IMR-90 (cell line): ENCODE data around the gene GMPR. TPM values are rescaled to one million over a fixed set of nuclear protein-coding genes. Genes with fewer than 3 reads are reported as not detected.

Experiments used
- ATAC-seq: fragments of 200-7000 bp; cut with Tn5 transposase; 2 replicates; pipeline ENCODE4 v1.9.1; 2020; ENCODE audit warnings: low read depth, mild to moderate bottlenecking, moderate library complexity
- BruUV-seq: library from RNA; stranded (reverse); fragments of 400-500 nt; replicated peaks from 2 replicates; lab custom pipeline; 2021; lab: Mats Ljungman, UMichigan
- CTCF ChIA-PET: fragments of 300-600 bp; formaldehyde crosslinking; extraction: SDS; loops from one replicate; lab custom pipeline; 2021; ENCODE audit warnings: antibody characterized with exemption; lab: Yijun Ruan, JAX
- POLR2A ChIA-PET: fragments of 300-600 bp; sonication (Branson Sonifier 250); formaldehyde crosslinking; loops from one replicate; lab custom pipeline; 2022; ENCODE audit warnings: antibody characterized with exemption; ENCODE audit not compliant: unreplicated experiment; lab: Charles Lee
- DNase-seq: peaks from one replicate; pipeline ENCODE4 v3.0.0; 2013
- H2AFZ ChIP-seq: replicated peaks from 2 replicates; pipeline ENCODE3; 2013; ENCODE audit warnings: low read length, mild to moderate bottlenecking; ENCODE audit not compliant: poor library complexity
- H2AK5ac ChIP-seq: 2 replicates; pipeline ENCODE4 v1.6.1; 2013; ENCODE audit warnings: low read depth, low read length, inconsistent platforms
- H2AK9ac ChIP-seq: replicated peaks from 2 replicates; pipeline ENCODE3; 2013; ENCODE audit warnings: mild to moderate bottlenecking, low read depth, low read length, moderate library complexity; ENCODE audit not compliant: poor library complexity
- H2BK120ac ChIP-seq: 2 replicates; pipeline ENCODE4 v1.6.1; 2013; ENCODE audit warnings: low read depth, low read length, inconsistent platforms
- H2BK15ac ChIP-seq: 3 replicates; pipeline ENCODE4 v1.6.1; 2013; ENCODE audit warnings: low read depth, low read length, inconsistent platforms
- H2BK20ac ChIP-seq: 2 replicates; pipeline ENCODE4 v1.6.1; 2013; ENCODE audit warnings: low read depth, mild to moderate bottlenecking, inconsistent platforms, low read length, moderate library complexity
- H2BK5ac ChIP-seq: 2 replicates; pipeline ENCODE4 v1.6.1; 2013; ENCODE audit warnings: mild to moderate bottlenecking, low read depth, low read length, inconsistent platforms; ENCODE audit not compliant: poor library complexity, severe bottlenecking
- H3K14ac ChIP-seq: replicated peaks from 2 replicates; pipeline ENCODE4 v1.6.1; 2013; ENCODE audit warnings: low read depth, low read length, inconsistent platforms
- H3K18ac ChIP-seq: 2 replicates; pipeline ENCODE4 v1.6.1; 2013; ENCODE audit warnings: low read depth, low read length, control low read depth
- H3K23ac ChIP-seq: 2 replicates; pipeline ENCODE4 v1.6.1; 2013; ENCODE audit warnings: low read depth, low read length, inconsistent platforms
- H3K27ac ChIP-seq: 2 replicates; pipeline ENCODE4 v1.5.1; 2013; ENCODE audit warnings: mild to moderate bottlenecking, control low read depth, low read length; ENCODE audit not compliant: insufficient read depth
- H3K27me3 ChIP-seq: 2 replicates; pipeline ENCODE4 v1.6.1; 2013; ENCODE audit warnings: low read length; ENCODE audit not compliant: control insufficient read depth, insufficient read depth
- H3K36me3 ChIP-seq: 2 replicates; pipeline ENCODE4 v1.6.1; 2013; ENCODE audit warnings: low read length, mixed read lengths; ENCODE audit not compliant: control insufficient read depth, insufficient read depth
- H3K4ac ChIP-seq: 2 replicates; pipeline ENCODE4 v1.6.1; 2013; ENCODE audit warnings: low read depth, low read length, inconsistent platforms
- H3K4me1 ChIP-seq: 2 replicates; pipeline ENCODE4 v1.6.1; 2013; ENCODE audit warnings: low read length, mixed read lengths; ENCODE audit not compliant: control insufficient read depth, insufficient read depth
- H3K4me2 ChIP-seq: 2 replicates; pipeline ENCODE4 v1.6.1; 2013; ENCODE audit warnings: low read depth, mild to moderate bottlenecking, control low read depth, low read length, moderate library complexity
- H3K4me3 ChIP-seq: 2 replicates; pipeline ENCODE4 v1.5.1; 2013; ENCODE audit warnings: low read depth, mild to moderate bottlenecking, control low read depth, low read length, moderate library complexity; ENCODE audit not compliant: insufficient read depth
- H3K56ac ChIP-seq: 2 replicates; pipeline ENCODE4 v1.6.1; 2013; ENCODE audit warnings: low read length, inconsistent platforms; ENCODE audit not compliant: insufficient read depth; ENCODE audit errors: extremely low read depth
- H3K79me1 ChIP-seq, 2 experiments: 2 replicates each; pipeline ENCODE4 v1.6.1; 2013; ENCODE audit warnings: low read length in 2 of 2, inconsistent platforms in 1 of 2, low read depth in 1 of 2
- H3K9ac ChIP-seq: 2 replicates; pipeline ENCODE4 v1.6.1; 2013; ENCODE audit warnings: low read depth, low read length, control low read depth
- H3K9me1 ChIP-seq: 2 replicates; pipeline ENCODE4 v1.6.1; 2013; ENCODE audit warnings: low read length, inconsistent platforms; ENCODE audit not compliant: insufficient read depth
- H3K9me3 ChIP-seq: 2 replicates; pipeline ENCODE4 v1.6.1; 2013; ENCODE audit warnings: low read length; ENCODE audit not compliant: control insufficient read depth, insufficient read depth
- H4K20me1 ChIP-seq: 2 replicates; pipeline ENCODE4 v1.6.1; 2013; ENCODE audit warnings: low read length, inconsistent platforms; ENCODE audit not compliant: insufficient read depth
- H4K5ac ChIP-seq: 2 replicates; pipeline ENCODE4 v1.6.1; 2013; ENCODE audit warnings: mild to moderate bottlenecking, low read depth, low read length, control low read depth
- H4K8ac ChIP-seq, 2 experiments: 2 replicates each; pipeline ENCODE4 v1.6.1; 2013; ENCODE audit warnings: low read depth in 2 of 2, low read length in 2 of 2, control low read depth in 1 of 2, inconsistent platforms in 1 of 2
- H4K91ac ChIP-seq: 2 replicates; pipeline ENCODE4 v1.6.1; 2013; ENCODE audit warnings: low read depth, low read length, inconsistent platforms; ENCODE audit not compliant: insufficient read depth
- BHLHE40 ChIP-seq: fragments of 150-350 bp; IDR thresholded peaks from 2 replicates; pipeline ENCODE4 v1.6.1; 2016; ENCODE audit warnings: mild to moderate bottlenecking, low read depth, low read length
- CHD1 ChIP-seq: IDR thresholded peaks from 2 replicates; pipeline ENCODE4 v1.6.1; 2012; ENCODE audit warnings: low read depth, low read length, improper control_type of control experiment
- CTCF ChIP-seq: conservative IDR thresholded peaks from 2 replicates; pipeline ENCODE4 v1.5.1; 2012; ENCODE audit warnings: mild to moderate bottlenecking, low read depth, low read length, improper control_type of control experiment
- ELK1 ChIP-seq: fragments of 150-350 bp; IDR thresholded peaks from 2 replicates; pipeline ENCODE4 v1.6.1; 2016; ENCODE audit warnings: low read depth, mild to moderate bottlenecking, low read length, moderate library complexity, borderline replicate concordance
- FOS ChIP-seq: fragments of 150-350 bp; IDR thresholded peaks from 2 replicates; pipeline ENCODE4 v1.6.1; 2016; ENCODE audit warnings: low read depth, low read length
- MAZ ChIP-seq: IDR thresholded peaks from 2 replicates; pipeline ENCODE4 v1.6.1; 2012; ENCODE audit warnings: low read depth, mild to moderate bottlenecking, low read length, improper control_type of control experiment, moderate library complexity, borderline replicate concordance
- MXI1 ChIP-seq: IDR thresholded peaks from 2 replicates; pipeline ENCODE4 v1.6.1; 2012; ENCODE audit warnings: low read depth, mild to moderate bottlenecking, low read length, moderate library complexity, borderline replicate concordance
- NFE2L2 ChIP-seq: fragments of 150-350 bp; IDR thresholded peaks from 2 replicates; pipeline ENCODE4 v1.6.1; 2016; ENCODE audit warnings: low read depth, mild to moderate bottlenecking, low read length
- POLR2A ChIP-seq: IDR thresholded peaks from 2 replicates; pipeline ENCODE4 v1.6.1; 2012; ENCODE audit warnings: mild to moderate bottlenecking, low read depth, low read length
- RAD21 ChIP-seq: IDR thresholded peaks from 2 replicates; pipeline ENCODE4 v1.6.1; 2012; ENCODE audit warnings: low read length, improper control_type of control experiment
- RCOR1 ChIP-seq: IDR thresholded peaks from 2 replicates; pipeline ENCODE4 v1.6.1; 2012; ENCODE audit warnings: mild to moderate bottlenecking, low read length, improper control_type of control experiment; ENCODE audit not compliant: insufficient replicate concordance
- RFX5 ChIP-seq: IDR thresholded peaks from 2 replicates; pipeline ENCODE4 v1.8.0; 2012; ENCODE audit warnings: low read depth, mild to moderate bottlenecking, low read length, moderate library complexity
- SMC3 ChIP-seq: fragments of 150-350 bp; IDR thresholded peaks from 2 replicates; pipeline ENCODE4 v1.6.1; 2016; ENCODE audit warnings: low read depth, mild to moderate bottlenecking, antibody characterized with exemption, low read length, moderate library complexity
- USF2 ChIP-seq: fragments of 150-350 bp; IDR thresholded peaks from 2 replicates; pipeline ENCODE4 v1.6.1; 2017; ENCODE audit warnings: mild to moderate bottlenecking, antibody characterized with exemption, low read length, low read depth
- WGBS, 2 experiments: methylation state at CpG; one replicate each; pipeline versions ENCODE4 v1.1.5 to v1.1.7; 2013; ENCODE audit warnings: missing lambda C conversion rate in 2 of 2; ENCODE audit not compliant: insufficient read length in 1 of 2; ENCODE audit errors: extremely low coverage in 2 of 2; 5-methylcytosine and 5-hydroxymethylcytosine counted together
- dilution Hi-C: fragments of 300-500 bp; cut with HindIII; formaldehyde crosslinking; loops from one replicate; pipeline ENCODE4 v1.14.3; 2018; ENCODE audit warnings: low sequenced_read_pairs; ENCODE audit not compliant: unreplicated experiment
- in situ Hi-C: fragments of 300-500 bp; cut with MboI; formaldehyde crosslinking; loops from 3 replicates; pipeline ENCODE4 v1.14.3; 2019; ENCODE audit warnings: low sequenced_read_pairs, inconsistent platforms, mixed read lengths
- intact Hi-C: fragments of 100-400 bp; cut with micrococcal nuclease; formaldehyde crosslinking; loops from 2 replicates; pipeline ENCODE4 v1.10.0; 2022
- polyA plus RNA-seq, 3 experiments: library from polyadenylated mRNA; depleted of rRNA; stranded (reverse); fragments of >200 nt; gene quantifications; 2 replicates each; pipeline ENCODE4 v1.2.3, GENCODE V29; 2012; ENCODE audit warnings: low replicate concordance in 1 of 3
- total RNA-seq: library from RNA; depleted of rRNA; stranded (reverse); fragments of >200 nt; gene quantifications from 2 replicates; pipeline ENCODE4 v1.2.3, GENCODE V29; 2012

Gene GMPR
- total and polyA plus RNA-seq, 2 of the 4 experiments (the other 2 are of a cell fraction), result 6.3 to 8.6 TPM

GRCh38 chr6:16282370-16282769, 44.0 kb downstream of the GMPR start:
- Histone ChIP-seq H3K4ac (no peak overlapping the region), H3K56ac (no peak overlapping the region), H2BK120ac (no peak overlapping the region), H3K4me2 (no peak overlapping the region), H2AK5ac (no peak overlapping the region), H4K20me1 (no peaks in the 10 kb centered on the region), H3K9me3 (no peaks in the 10 kb centered on the region), H3K36me3 (no peaks in the 10 kb centered on the region), H3K18ac (no peak overlapping the region), H3K27me3 (no peaks in the 10 kb centered on the region), H4K8ac (no peak overlapping the region), H3K79me1 (no peaks in the 10 kb centered on the region), H2AFZ (no peak overlapping the region), H2BK15ac (no peak overlapping the region), H4K5ac (no peak overlapping the region), H2BK5ac (no peak overlapping the region), H3K4me3 (no peak overlapping the region), H3K27ac (no peak overlapping the region), H3K4me1 (peaks cover 7% of the 10 kb centered on the region), H3K14ac (no peak overlapping the region), H4K91ac (no peak overlapping the region), H3K23ac (no peak overlapping the region), H3K9me1 (peaks cover 12% of the 10 kb centered on the region), H3K9ac (no peak overlapping the region), H2AK9ac (no peak overlapping the region), H2BK20ac (no peak overlapping the region)
- ChIA-PET POLR2A (no interaction called here), CTCF (no interaction called here)
- no CpG with 5 or more reads among the region's 4 CpGs for WGBS, 2 experiments
- dilution Hi-C loops (no loop called here), in situ Hi-C loops (no loop called here), intact Hi-C loops (no loop called here)
- BruUV-seq, result no TSS peak
- DNase-seq, result no peak
- no peak for ATAC-seq
- no peak for TF ChIP-seq USF2
- no peak for TF ChIP-seq SMC3
- TF ChIP-seq CHD1, result no peak
- TF ChIP-seq NFE2L2, result no peak
- no peak for TF ChIP-seq RAD21
- TF ChIP-seq BHLHE40, result no peak
- no peak for TF ChIP-seq RCOR1
- TF ChIP-seq FOS, result no peak
- no peak for TF ChIP-seq MXI1
- TF ChIP-seq CTCF, result no peak
- TF ChIP-seq RFX5, result no peak
- TF ChIP-seq ELK1, result no peak
- no peak for TF ChIP-seq MAZ
- no peak for TF ChIP-seq POLR2A
